Stomach (tissue), 9 donors: ENCODE results near the gene AP2S1. TPM values are rescaled to one million over a fixed set of nuclear protein-coding genes. Genes with fewer than 3 reads are reported as not detected.

Experiments used
- DNase-seq, 2 donors: peaks; one replicate each; pipeline versions ENCODE4 v3.0.0 to v3.0.0-alpha.2; 2013 to 2019
- H3K27ac ChIP-seq, 5 donors: fragments of 200-600 bp in 4 of 5; sonication (generic) in 4 of 5; one replicate each; pipeline ENCODE4 v1.5.1; 2013 to 2019; ENCODE audit warnings: mild to moderate bottlenecking in 1 of 5, moderate library complexity in 1 of 5
- H3K27me3 ChIP-seq, 3 donors: fragments of 200-600 bp; sonication (generic); one replicate each; pipeline ENCODE4 v1.5.1; 2017 to 2019; ENCODE audit warnings: mixed run types in 1 of 3
- H3K36me3 ChIP-seq, 4 donors: fragments of 200-600 bp; sonication (generic); 1 replicate in 3 of 4; 2 replicates in 1 of 4; pipeline ENCODE4 v1.5.1; 2016 to 2019
- H3K4me1 ChIP-seq, 4 donors: fragments of 200-600 bp; sonication (generic); one replicate each; pipeline ENCODE4 v1.5.1; 2016 to 2019
- H3K4me3 ChIP-seq, 4 donors: fragments of 200-600 bp; sonication (generic) in 3 of 4; one replicate each; pipeline ENCODE4 v1.5.1; 2016 to 2019; ENCODE audit warnings: mild to moderate bottlenecking in 1 of 4
- H3K9me3 ChIP-seq, 4 donors: fragments of 200-600 bp; sonication (generic); one replicate each; pipeline ENCODE4 v1.5.1; 2016 to 2019
- EP300 ChIP-seq: sonication (generic); formaldehyde crosslinking; IDR thresholded peaks from one replicate; pipeline ENCODE4 v1.6.1; 2017; ENCODE audit warnings: antibody characterized with exemption
- POLR2A ChIP-seq, 4 donors: fragments of 450-650 bp; IDR thresholded peaks; one replicate each; pipeline ENCODE4 v1.6.1; 2016; ENCODE audit warnings: antibody characterized with exemption in 4 of 4, control low read depth in 2 of 4, mild to moderate bottlenecking in 1 of 4, moderate library complexity in 1 of 4
- POLR2AphosphoS5 ChIP-seq, 3 donors: sonication (generic); formaldehyde crosslinking; IDR thresholded peaks; one replicate each; pipeline ENCODE4 v1.6.1; 2016; ENCODE audit warnings: antibody characterized with exemption in 3 of 3
- WGBS, 5 donors: extraction: QIAGEN DNeasy Blood & Tissue Kit in 3 of 5; methylation state at CpG; one replicate each; pipeline versions ENCODE4 v1.1.5 to v1.1.7; 2013 to 2018; 5-methylcytosine and 5-hydroxymethylcytosine counted together
- intact Hi-C: fragments of 100-400 bp; cut with DNase I; formaldehyde crosslinking; loops from one replicate; pipeline ENCODE4 v1.15.1; 2023; ENCODE audit warnings: low total_unique reads
- polyA plus RNA-seq, 3 donors: library from polyadenylated mRNA; stranded (reverse); fragments of 200-250 nt; gene quantifications; one replicate each; pipeline ENCODE4 v1.2.3, GENCODE V29; 2013
- total RNA-seq, 5 donors: library from RNA; depleted of rRNA; stranded (reverse); fragments of >200 nt; gene quantifications; one replicate each; pipeline versions ENCODE4 v1.1.0 to v1.2.3, GENCODE V29; 2014 to 2016
- TF ChIP-seq, protein P1 (sequence below), 7 experiments: fragments of 450-650 bp in 4 of 7; fragments of 200-600 bp in 3 of 7; sonication (generic) in 3 of 7; IDR thresholded peaks; one replicate each; pipeline ENCODE4 v1.5.1; 2016 to 2019; ENCODE audit warnings: antibody characterized with exemption in 7 of 7, control low read depth in 2 of 7, mild to moderate bottlenecking in 1 of 7
- donor health status: healthy with polysubstance abuse.
- donor health status: Bipolar disorder and iron deficiency.
- donor health status: healthy.

The AP2S1 gene
- total and polyA plus RNA-seq, 8 donors: 4.9 to 191 (median 96.1) TPM

DNA sequence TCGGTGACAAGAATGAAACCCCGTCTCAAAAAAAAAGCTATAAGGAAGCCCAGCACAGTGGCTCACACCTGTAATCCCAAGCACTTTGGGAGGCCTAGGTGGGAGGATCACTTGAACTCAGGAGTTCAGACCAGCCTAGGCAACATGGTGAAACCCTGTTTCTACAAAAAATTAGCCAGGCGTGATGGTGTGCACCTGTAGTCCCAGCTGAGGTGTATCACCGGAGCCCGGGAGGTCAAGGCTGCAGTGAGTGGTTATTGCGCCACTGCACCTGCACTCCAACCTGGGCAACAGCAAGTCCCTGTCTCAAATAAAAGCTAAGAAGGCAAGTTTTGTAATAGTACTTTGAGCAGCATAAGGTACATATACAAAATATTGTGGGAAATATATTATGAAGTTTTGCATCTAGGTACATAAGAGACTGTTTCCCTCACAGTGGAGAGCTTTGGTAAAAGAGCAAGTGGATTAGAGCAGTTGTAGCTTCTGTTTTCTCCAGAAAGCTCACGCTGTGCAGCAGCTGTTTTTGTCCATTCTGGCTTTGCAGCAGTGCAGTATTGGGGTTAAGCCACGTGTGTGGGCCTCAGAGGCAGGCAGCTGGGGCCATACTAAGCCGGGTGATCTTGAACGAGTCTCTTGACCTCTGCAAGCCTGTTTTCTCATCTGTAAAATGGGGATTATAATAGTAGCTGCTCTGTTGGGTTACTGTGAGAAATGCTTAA is 45.6 kb upstream of the AP2S1 start:
- H3K27me3 ChIP-seq: no peaks in the 10 kb centered on the region
- H3K27ac ChIP-seq: no peak overlapping the region
- H3K36me3 ChIP-seq: no peaks in the 10 kb centered on the region
- H3K4me1 ChIP-seq: peaks cover 0 to 45% (median 13%) of the 10 kb centered on the region in 4 donors
- 82 to 92% (median 89%) methylated on average over 10 of the region's 10 CpGs for WGBS, 5 donors
- no peak for TF ChIP-seq POLR2A (IDR thresholded peaks at IDR 0.05)
- TF ChIP-seq, protein P1, sequence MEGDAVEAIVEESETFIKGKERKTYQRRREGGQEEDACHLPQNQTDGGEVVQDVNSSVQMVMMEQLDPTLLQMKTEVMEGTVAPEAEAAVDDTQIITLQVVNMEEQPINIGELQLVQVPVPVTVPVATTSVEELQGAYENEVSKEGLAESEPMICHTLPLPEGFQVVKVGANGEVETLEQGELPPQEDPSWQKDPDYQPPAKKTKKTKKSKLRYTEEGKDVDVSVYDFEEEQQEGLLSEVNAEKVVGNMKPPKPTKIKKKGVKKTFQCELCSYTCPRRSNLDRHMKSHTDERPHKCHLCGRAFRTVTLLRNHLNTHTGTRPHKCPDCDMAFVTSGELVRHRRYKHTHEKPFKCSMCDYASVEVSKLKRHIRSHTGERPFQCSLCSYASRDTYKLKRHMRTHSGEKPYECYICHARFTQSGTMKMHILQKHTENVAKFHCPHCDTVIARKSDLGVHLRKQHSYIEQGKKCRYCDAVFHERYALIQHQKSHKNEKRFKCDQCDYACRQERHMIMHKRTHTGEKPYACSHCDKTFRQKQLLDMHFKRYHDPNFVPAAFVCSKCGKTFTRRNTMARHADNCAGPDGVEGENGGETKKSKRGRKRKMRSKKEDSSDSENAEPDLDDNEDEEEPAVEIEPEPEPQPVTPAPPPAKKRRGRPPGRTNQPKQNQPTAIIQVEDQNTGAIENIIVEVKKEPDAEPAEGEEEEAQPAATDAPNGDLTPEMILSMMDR (IDR thresholded peaks at IDR 0.05): no peak
- no peak for TF ChIP-seq EP300
- no peak for TF ChIP-seq POLR2AphosphoS5 (IDR thresholded peaks at IDR 0.05)
- no peak for DNase-seq
- intact Hi-C loops: no loop called here
- no peak overlapping the region for H3K4me3 ChIP-seq
- H3K9me3 ChIP-seq: no peaks in the 10 kb centered on the region

DNA sequence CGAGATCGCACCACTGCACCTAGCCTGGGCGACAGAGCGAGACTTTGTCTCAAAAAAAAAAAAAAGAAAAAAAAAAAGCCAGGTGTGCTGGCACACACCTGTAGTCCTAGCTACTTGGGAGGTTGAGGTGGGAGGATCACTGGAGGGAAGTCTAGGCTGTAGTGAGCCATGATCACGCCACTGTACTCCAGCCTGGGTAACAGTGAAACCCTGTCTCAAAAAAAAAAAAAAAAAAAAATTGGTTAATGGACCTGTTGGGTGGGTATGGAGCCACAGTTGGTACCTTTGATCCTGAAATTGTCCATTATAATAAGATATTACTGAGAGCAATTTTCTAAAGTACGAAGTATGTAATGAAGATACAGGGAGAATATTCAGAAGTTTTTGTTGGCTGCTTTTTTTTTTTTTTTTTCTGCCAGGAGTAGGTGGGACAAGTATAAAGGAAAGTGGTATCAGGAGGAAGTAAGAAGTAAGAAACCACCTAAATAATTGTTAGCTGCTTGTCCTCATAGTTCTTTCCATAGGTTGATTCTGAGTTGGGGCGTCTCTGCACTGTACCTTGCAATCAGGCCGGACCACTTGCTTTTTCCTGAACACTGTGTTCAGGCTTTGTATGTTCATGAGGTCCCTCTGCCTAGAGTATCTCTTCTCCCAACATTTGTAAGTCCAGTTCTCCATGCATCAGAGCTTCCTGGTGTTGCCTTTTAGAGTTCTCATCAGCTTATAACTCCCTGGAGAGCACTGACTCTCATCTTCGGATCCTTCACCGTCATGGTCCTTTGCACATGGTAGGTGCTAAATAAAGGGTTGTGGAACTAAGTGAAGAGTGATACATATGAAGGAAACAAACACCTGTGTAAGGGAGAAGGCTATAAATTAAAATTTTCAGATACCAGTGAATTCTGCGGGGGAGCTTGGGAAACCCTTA is 41.9 kb upstream of the AP2S1 start:
- Histone ChIP-seq H3K4me1 (peaks cover 0 to 37% (median 9%) of the 10 kb centered on the region in 4 donors), H3K27ac (no peak overlapping the region), H3K9me3 (no peaks in the 10 kb centered on the region), H3K4me3 (no peak overlapping the region), H3K27me3 (no peaks in the 10 kb centered on the region), H3K36me3 (no peaks in the 10 kb centered on the region)
- DNase-seq: no peak
- intact Hi-C loops: no loop called here
- WGBS, 5 donors: 88 to 95% (median 93%) methylated on average over 11 of the region's 11 CpGs
- TF ChIP-seq POLR2AphosphoS5 (IDR thresholded peaks at IDR 0.05) (no peak), POLR2A (IDR thresholded peaks at IDR 0.05) (no peak), EP300 (no peak)
- TF ChIP-seq, protein P1 (IDR thresholded peaks at IDR 0.05): no peak

DNA sequence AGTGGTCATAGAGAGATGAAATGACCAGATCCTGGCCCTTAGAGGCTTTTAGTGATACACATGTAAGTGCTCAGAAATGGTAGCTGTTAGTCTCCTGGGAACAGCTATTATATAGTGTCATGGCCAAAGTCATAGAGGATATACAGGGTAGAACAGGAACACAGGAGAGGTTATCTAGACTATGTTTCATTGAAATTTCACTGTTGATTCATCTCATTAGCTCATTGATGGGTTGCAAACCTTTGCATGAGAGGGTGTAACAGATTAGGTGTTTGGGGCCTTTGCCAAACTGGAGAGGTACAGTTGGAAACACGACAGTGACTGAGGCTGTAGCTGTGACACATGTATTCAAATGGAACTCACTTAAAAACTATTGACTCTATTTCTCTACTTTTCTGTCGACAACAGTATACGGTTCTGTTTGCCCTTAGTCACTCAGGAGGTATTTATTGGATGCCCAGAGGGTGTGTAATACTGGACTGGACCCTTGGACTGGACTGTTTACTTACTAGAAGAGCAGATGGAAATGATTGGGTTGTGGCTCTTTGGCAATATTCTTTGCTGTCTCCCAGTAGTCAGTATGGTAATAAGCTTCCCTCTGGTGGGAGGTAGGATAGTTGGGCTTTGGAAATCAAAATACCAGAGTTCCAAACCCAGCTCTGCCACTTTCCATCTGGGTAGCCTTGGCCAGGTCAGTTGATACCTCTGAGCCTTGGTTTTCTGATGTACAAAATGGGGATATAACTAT is 40.0 kb upstream of the AP2S1 start:
- no peaks in the 10 kb centered on the region for H3K36me3 ChIP-seq
- DNase-seq: peak in 1 of 2 donors; percentile 56
- H3K4me1 ChIP-seq: peaks cover 0 to 37% (median 10%) of the 10 kb centered on the region in 4 donors
- H3K27ac ChIP-seq: peak overlapping the region in 1 of 5 donors; percentile 25
- H3K27me3 ChIP-seq: no peaks in the 10 kb centered on the region
- no peaks in the 10 kb centered on the region for H3K9me3 ChIP-seq
- no peak overlapping the region for H3K4me3 ChIP-seq
- intact Hi-C loops: no loop called here
- 17 to 57% (median 28%) methylated on average over 3 of the region's 3 CpGs for WGBS, 5 donors
- TF ChIP-seq POLR2AphosphoS5 (IDR thresholded peaks at IDR 0.05) (peak in 1 of 3 donors; percentile 13), POLR2A (IDR thresholded peaks at IDR 0.05) (no peak), EP300 (no peak)
- TF ChIP-seq, protein P1 (IDR thresholded peaks at IDR 0.05): no peak

DNA sequence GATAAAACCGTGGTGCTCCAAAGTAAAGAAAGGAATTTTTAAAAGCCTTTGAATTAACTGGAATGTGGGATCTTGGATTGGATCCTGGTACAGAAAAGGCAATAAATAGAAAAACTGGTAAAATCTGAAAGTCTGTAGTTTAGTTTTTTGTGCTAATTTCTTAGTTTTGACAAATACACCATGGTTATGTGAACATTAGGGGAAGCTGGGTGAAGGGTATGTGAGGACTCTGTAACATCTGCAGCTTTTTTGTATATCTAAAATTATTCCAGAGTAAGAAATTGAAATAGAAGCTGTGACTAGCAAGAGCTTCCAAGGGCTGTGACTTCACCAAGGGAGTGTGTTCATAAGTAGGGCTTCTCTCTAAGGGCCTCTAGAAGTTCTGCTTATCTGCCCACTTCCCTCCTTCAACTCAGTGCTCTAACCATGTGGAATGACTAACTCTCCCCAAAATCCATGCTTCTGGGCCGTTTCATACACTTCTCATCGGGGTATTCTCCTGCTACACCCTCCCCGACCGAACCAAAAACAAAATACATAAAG is 36.7 kb upstream of the AP2S1 start:
- TF ChIP-seq, protein P1 (IDR thresholded peaks at IDR 0.05): no peak
- TF ChIP-seq POLR2AphosphoS5 (IDR thresholded peaks at IDR 0.05) (no peak), EP300 (no peak), POLR2A (IDR thresholded peaks at IDR 0.05) (no peak)
- H3K4me1 ChIP-seq: peaks cover 0 to 31% (median 11%) of the 10 kb centered on the region in 4 donors
- DNase-seq: no peak
- intact Hi-C loops: no loop called here
- H3K4me3 ChIP-seq: no peak overlapping the region
- no peaks in the 10 kb centered on the region for H3K36me3 ChIP-seq
- no peaks in the 10 kb centered on the region for H3K27me3 ChIP-seq
- H3K27ac ChIP-seq: no peak overlapping the region
- no peaks in the 10 kb centered on the region for H3K9me3 ChIP-seq
- 95 to 98% (median 96%) methylated on average over 5 of the region's 5 CpGs for WGBS, 5 donors
